Panc1 (cell line): Measurements from ENCODE around the gene PISD. TPM values are rescaled to one million over a fixed set of nuclear protein-coding genes. Genes with fewer than 3 reads are reported as not detected.

Experiments
- ATAC-seq: fragments of 200-7000 bp; cut with Tn5 transposase; 2 replicates; pipeline ENCODE4 v1.9.1; 2020; ENCODE audit warnings: mild to moderate bottlenecking, moderate library complexity
- BruUV-seq: library from RNA; stranded (reverse); fragments of 400-500 nt; replicated peaks from 2 replicates; lab custom pipeline; 2021; lab: Mats Ljungman, UMichigan
- CTCF ChIA-PET: fragments of 300-600 bp; sonication (Branson Sonifier 250); formaldehyde crosslinking; loops from one replicate; lab custom pipeline; 2022; ENCODE audit warnings: antibody characterized with exemption; lab: Charles Lee
- POLR2A ChIA-PET: fragments of 300-600 bp; sonication (Branson Sonifier 250); formaldehyde crosslinking; loops from one replicate; lab custom pipeline; 2022; ENCODE audit warnings: antibody characterized with exemption; lab: Charles Lee
- DNase-seq: peaks from one replicate; pipeline ENCODE4 v3.0.0-alpha.2; 2010; ENCODE audit warnings: low read depth, low spot score
- H3K27ac ChIP-seq: 2 replicates; pipeline ENCODE4 v1.5.1; 2011; ENCODE audit warnings: mild to moderate bottlenecking, low read length, inconsistent platforms
- H3K27me3 ChIP-seq: fragments of 200-500 bp; sonication (Bioruptor generic); 2 replicates; pipeline ENCODE4 v1.6.0; 2014; ENCODE audit warnings: low read length, inconsistent platforms; ENCODE audit not compliant: control insufficient read depth, insufficient read depth
- H3K36me3 ChIP-seq: fragments of 200-500 bp; sonication (Bioruptor generic); 2 replicates; pipeline ENCODE4 v1.5.1; 2014; ENCODE audit warnings: inconsistent platforms, mild to moderate bottlenecking, low read length, moderate library complexity; ENCODE audit not compliant: control insufficient read depth, insufficient read depth
- H3K4me1 ChIP-seq: 2 replicates; pipeline ENCODE4 v1.5.1; 2011; ENCODE audit warnings: inconsistent platforms, mild to moderate bottlenecking, low read length, moderate library complexity; ENCODE audit not compliant: control insufficient read depth, insufficient read depth
- H3K4me3 ChIP-seq, 2 experiments: 2 replicates each; pipeline ENCODE4 v1.5.1; 2011 to 2012; ENCODE audit warnings: low read depth in 2 of 2, low read length in 2 of 2, mild to moderate bottlenecking in 2 of 2, inconsistent platforms in 1 of 2, moderate library complexity in 1 of 2
- H3K9me3 ChIP-seq: fragments of 200-500 bp; sonication (Bioruptor generic); 2 replicates; pipeline ENCODE4 v1.5.1; 2014; ENCODE audit warnings: low read depth, mild to moderate bottlenecking, inconsistent platforms, low read length, moderate library complexity; ENCODE audit not compliant: control insufficient read depth, insufficient read depth
- CTCF ChIP-seq: fragments of 450-650 bp; IDR thresholded peaks from 2 replicates; pipeline ENCODE4 v1.5.1; 2017; ENCODE audit warnings: mild to moderate bottlenecking
- POLR2AphosphoS5 ChIP-seq: IDR thresholded peaks from 2 replicates; pipeline ENCODE4 v1.6.1; 2012; ENCODE audit warnings: mild to moderate bottlenecking, low read depth, low read length, moderate library complexity
- REST ChIP-seq, 2 experiments: IDR thresholded peaks; 2 replicates each; pipeline ENCODE4 v1.6.1; 2011 to 2012; ENCODE audit warnings: low read depth in 2 of 2, control low read depth in 1 of 2, low read length in 1 of 2, mild to moderate bottlenecking in 1 of 2, moderate library complexity in 1 of 2; ENCODE audit not compliant: insufficient read depth in 1 of 2
- SIN3A ChIP-seq: IDR thresholded peaks from 2 replicates; pipeline ENCODE4 v1.6.1; 2012; ENCODE audit warnings: low read depth, mild to moderate bottlenecking, low read length, moderate library complexity, borderline replicate concordance; ENCODE audit not compliant: insufficient read depth
- TCF7L2 ChIP-seq: IDR thresholded peaks from 2 replicates; pipeline ENCODE4 v1.6.1; 2011; ENCODE audit warnings: mild to moderate bottlenecking, low read depth, low read length, inconsistent platforms
- in situ Hi-C: cut with HindIII; loops from 2 replicates; pipeline ENCODE4 v1.10.0; 2016; ENCODE audit warnings: low sequenced_read_pairs, low pct_unique_long_range_greater_than_20kb
- intact Hi-C: fragments of 100-400 bp; cut with micrococcal nuclease; formaldehyde crosslinking; loops from one replicate; pipeline ENCODE4 v1.10.0; 2022; ENCODE audit not compliant: unreplicated experiment
- total RNA-seq: library from RNA; stranded (reverse); gene quantifications from one replicate; pipeline ENCODE4 v1.2.1, GENCODE V29; 2021; ENCODE audit not compliant: unreplicated experiment

The PISD gene
- total RNA-seq, 1 experiment from 2014 or later, result 33.8 TPM

- ATAC-seq, result no peak
These were observed 56.0 kb downstream of the PISD start for GRCh38 chr22:31605851-31606585.

More at GRCh38 chr22:31605851-31606585, 56.0 kb downstream of the PISD start:
- CTCF ChIA-PET, result no interaction called here
- peaks cover 5% of the 10 kb centered on the region; the same call in 1 of the 2 replicates for H3K4me1 ChIP-seq
- H3K4me3 ChIP-seq, result no peak overlapping the region
- H3K36me3 ChIP-seq, result peaks cover 3% of the 10 kb centered on the region; the same call in 1 of the 2 replicates
- no peak overlapping the region for H3K27ac ChIP-seq
- in situ Hi-C loops, result no loop called here
- POLR2A ChIA-PET, result interaction anchor here (0.7 kb wide), 1 partner anchor 31 kb away, joined by 3 read pairs; no protein-coding TSS in a partner anchor
- intact Hi-C loops, result no loop called here
- BruUV-seq, result no TSS peak
- H3K9me3 ChIP-seq, result no peaks in the 10 kb centered on the region
- DNase-seq, result no peak
- TF ChIP-seq POLR2AphosphoS5, result no peak
- TF ChIP-seq CTCF, result no peak
- TF ChIP-seq TCF7L2, result no peak
- no peak for TF ChIP-seq SIN3A
- no peak for TF ChIP-seq REST (IDR thresholded peaks at IDR 0.05; ENCODE audit: insufficient read depth in 1 of 2, low read depth in 2 of 2, low read length in 1 of 2)
- no peaks in the 10 kb centered on the region for H3K27me3 ChIP-seq
